GM23248 (cell line): ENCODE results near the gene ZSCAN22.

ENCODE experiments used
- EZH2 ChIP-seq: fragments of 200-600 bp; sonication (generic); IDR thresholded peaks from 2 replicates; pipeline ENCODE4 v1.6.1; 2018; ENCODE audit warnings: antibody characterized with exemption, mild to moderate bottlenecking; ENCODE audit not compliant: insufficient read depth, poor library complexity, severe bottlenecking
- EZH2phosphoT487 ChIP-seq: fragments of 200-600 bp; sonication (generic); IDR thresholded peaks from 2 replicates; pipeline ENCODE4 v1.6.1; 2018; ENCODE audit warnings: antibody characterized with exemption, moderate library complexity, mild to moderate bottlenecking, low read depth; ENCODE audit not compliant: insufficient read depth

- TF ChIP-seq EZH2 (no peak), EZH2phosphoT487 (no peak)
These were observed 31.9 kb upstream of the ZSCAN22 start for GRCh38 chr19:58294743-58295374.
